Nephron progenitor cell (in vitro differentiated cells): ENCODE results near the gene MMS19.

ENCODE experiments used
- DNase-seq: peaks from one replicate; pipeline ENCODE4 v3.0.0; 2021
- H3K27ac Mint-ChIP-seq: 2 replicates; pipeline ENCODE4 v1.8.0; 2021; ENCODE audit warnings: mild to moderate bottlenecking, moderate library complexity, mixed read lengths
- H3K27me3 Mint-ChIP-seq: 2 replicates; pipeline ENCODE4 v1.8.0; 2021; ENCODE audit warnings: mild to moderate bottlenecking, low read depth, mixed read lengths; ENCODE audit not compliant: poor library complexity
- H3K36me3 Mint-ChIP-seq: 2 replicates; pipeline ENCODE4 v1.8.0; 2021; ENCODE audit warnings: low read depth, mixed read lengths
- H3K4me1 Mint-ChIP-seq: 2 replicates; pipeline ENCODE4 v1.8.0; 2021; ENCODE audit warnings: mixed read lengths
- H3K4me3 Mint-ChIP-seq: 2 replicates; pipeline ENCODE4 v1.8.0; 2021; ENCODE audit warnings: mild to moderate bottlenecking, moderate library complexity, mixed read lengths
- H3K9me3 Mint-ChIP-seq: 2 replicates; pipeline ENCODE4 v1.8.0; 2021; ENCODE audit warnings: mild to moderate bottlenecking, moderate library complexity, mixed read lengths
- TF ChIP-seq, protein P1 (sequence below): fragments of 200-600 bp; sonication (generic); IDR thresholded peaks from 2 replicates; pipeline ENCODE4 v1.5.0; 2021; ENCODE audit warnings: antibody characterized with exemption

The MMS19 gene, protein sequence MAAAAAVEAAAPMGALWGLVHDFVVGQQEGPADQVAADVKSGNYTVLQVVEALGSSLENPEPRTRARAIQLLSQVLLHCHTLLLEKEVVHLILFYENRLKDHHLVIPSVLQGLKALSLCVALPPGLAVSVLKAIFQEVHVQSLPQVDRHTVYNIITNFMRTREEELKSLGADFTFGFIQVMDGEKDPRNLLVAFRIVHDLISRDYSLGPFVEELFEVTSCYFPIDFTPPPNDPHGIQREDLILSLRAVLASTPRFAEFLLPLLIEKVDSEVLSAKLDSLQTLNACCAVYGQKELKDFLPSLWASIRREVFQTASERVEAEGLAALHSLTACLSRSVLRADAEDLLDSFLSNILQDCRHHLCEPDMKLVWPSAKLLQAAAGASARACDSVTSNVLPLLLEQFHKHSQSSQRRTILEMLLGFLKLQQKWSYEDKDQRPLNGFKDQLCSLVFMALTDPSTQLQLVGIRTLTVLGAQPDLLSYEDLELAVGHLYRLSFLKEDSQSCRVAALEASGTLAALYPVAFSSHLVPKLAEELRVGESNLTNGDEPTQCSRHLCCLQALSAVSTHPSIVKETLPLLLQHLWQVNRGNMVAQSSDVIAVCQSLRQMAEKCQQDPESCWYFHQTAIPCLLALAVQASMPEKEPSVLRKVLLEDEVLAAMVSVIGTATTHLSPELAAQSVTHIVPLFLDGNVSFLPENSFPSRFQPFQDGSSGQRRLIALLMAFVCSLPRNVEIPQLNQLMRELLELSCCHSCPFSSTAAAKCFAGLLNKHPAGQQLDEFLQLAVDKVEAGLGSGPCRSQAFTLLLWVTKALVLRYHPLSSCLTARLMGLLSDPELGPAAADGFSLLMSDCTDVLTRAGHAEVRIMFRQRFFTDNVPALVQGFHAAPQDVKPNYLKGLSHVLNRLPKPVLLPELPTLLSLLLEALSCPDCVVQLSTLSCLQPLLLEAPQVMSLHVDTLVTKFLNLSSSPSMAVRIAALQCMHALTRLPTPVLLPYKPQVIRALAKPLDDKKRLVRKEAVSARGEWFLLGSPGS

DNA sequence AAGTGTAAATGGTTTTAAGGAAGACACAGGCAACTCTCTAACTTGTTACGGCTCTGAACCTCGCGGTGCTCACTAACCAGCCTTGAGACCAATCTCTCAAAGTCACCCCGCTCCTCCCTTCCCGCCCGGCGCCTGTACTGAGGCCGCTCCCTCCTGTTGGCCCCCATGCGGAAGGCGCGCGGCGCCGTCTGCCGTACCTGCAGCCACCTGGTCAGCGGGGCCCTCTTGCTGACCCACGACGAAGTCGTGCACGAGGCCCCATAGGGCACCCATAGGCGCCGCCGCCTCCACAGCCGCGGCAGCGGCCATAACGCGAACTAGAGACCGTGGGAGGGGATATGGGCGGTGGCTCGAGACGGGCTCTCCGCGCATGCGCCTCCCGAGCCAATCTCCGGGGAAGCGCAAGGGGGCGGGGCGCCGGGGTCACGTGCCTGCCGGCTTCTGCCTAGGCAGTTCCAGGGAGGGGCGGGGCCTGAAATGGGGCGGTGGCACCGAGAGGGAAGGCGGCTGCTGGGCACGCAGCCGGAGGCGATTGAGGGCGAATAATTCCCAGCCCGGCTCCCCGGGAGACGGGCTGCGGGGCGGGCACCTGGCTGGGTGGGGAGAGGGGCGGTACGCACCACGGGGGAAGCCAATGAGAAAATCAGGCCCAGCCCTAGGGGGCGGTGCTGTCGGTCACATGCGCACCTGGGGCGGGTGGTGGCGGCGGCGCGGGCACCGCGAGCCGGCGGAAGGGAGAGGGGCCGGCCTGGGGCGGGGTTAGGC lies at the start of gene MMS19:
TSS of gene MMS19 (minus strand) at position 347 of the 765 bp plus-strand sequence. CDS start at position 309, 38 bp downstream.
- TF ChIP-seq, protein P1, sequence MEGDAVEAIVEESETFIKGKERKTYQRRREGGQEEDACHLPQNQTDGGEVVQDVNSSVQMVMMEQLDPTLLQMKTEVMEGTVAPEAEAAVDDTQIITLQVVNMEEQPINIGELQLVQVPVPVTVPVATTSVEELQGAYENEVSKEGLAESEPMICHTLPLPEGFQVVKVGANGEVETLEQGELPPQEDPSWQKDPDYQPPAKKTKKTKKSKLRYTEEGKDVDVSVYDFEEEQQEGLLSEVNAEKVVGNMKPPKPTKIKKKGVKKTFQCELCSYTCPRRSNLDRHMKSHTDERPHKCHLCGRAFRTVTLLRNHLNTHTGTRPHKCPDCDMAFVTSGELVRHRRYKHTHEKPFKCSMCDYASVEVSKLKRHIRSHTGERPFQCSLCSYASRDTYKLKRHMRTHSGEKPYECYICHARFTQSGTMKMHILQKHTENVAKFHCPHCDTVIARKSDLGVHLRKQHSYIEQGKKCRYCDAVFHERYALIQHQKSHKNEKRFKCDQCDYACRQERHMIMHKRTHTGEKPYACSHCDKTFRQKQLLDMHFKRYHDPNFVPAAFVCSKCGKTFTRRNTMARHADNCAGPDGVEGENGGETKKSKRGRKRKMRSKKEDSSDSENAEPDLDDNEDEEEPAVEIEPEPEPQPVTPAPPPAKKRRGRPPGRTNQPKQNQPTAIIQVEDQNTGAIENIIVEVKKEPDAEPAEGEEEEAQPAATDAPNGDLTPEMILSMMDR, result no peak
- H3K4me1 Mint-ChIP-seq, result peaks cover 70% of the 10 kb centered on the region
- H3K27ac Mint-ChIP-seq, result peak within 1 kb of the TSS; percentile 95
- no peaks in the 10 kb centered on the region for H3K9me3 Mint-ChIP-seq
- H3K4me3 Mint-ChIP-seq, result peak within 1 kb of the TSS; percentile 91
- DNase-seq, result peak; percentile 100
- H3K36me3 Mint-ChIP-seq, result peaks cover 5% of the 10 kb centered on the region
- H3K27me3 Mint-ChIP-seq, result peaks cover 31% of the 10 kb centered on the region

DNA sequence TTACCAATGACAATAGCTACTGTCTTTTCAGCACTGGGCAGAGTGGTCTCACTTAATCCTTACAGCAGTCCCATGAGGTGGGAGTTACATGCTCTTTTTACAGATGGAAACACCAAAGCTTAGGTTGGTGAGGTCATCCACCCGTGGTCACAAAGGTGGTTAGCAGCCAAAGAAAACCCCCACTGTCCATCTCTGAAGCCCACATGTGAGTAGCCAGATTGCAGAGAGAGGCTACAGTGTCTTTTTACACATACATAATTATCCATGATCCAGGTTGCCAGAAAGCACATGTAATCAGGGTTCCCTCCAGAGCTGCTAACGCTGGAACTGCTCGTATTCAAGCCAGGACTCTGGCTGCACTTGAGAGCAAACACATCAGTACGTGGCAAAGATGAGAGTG lies 49.7 kb upstream of the MMS19 start:
- Mint-ChIP-seq H3K4me1 (peaks cover 84% of the 10 kb centered on the region), H3K27me3 (peaks cover 5% of the 10 kb centered on the region), H3K36me3 (no peaks in the 10 kb centered on the region), H3K9me3 (no peaks in the 10 kb centered on the region), H3K4me3 (no peak overlapping the region), H3K27ac (peak overlapping the region; percentile 91)
- DNase-seq, result no peak
- TF ChIP-seq, protein P1, result no peak

DNA sequence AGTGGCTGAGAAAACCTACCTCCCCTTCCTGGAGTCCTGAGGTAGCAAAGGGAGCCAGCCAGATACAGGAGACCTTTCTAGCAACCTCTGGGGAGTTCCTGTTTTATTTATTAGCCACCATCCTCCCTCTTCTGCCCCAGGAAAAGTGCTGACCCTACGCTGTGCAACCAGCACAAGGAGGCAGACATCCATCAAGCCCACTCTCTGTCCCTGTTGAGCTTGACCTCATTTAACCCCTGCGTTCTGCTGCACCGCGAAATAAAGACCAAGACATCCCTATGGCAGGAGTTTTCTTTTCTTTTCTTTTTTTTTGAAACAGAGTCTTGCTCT lies 49.0 kb upstream of the MMS19 start:
- Mint-ChIP-seq H3K36me3 (no peaks in the 10 kb centered on the region), H3K4me1 (peaks cover 91% of the 10 kb centered on the region), H3K4me3 (no peak overlapping the region), H3K27me3 (peaks cover 5% of the 10 kb centered on the region), H3K9me3 (no peaks in the 10 kb centered on the region), H3K27ac (peak overlapping the region; percentile 93)
- no peak for DNase-seq
- TF ChIP-seq, protein P1, result no peak

DNA sequence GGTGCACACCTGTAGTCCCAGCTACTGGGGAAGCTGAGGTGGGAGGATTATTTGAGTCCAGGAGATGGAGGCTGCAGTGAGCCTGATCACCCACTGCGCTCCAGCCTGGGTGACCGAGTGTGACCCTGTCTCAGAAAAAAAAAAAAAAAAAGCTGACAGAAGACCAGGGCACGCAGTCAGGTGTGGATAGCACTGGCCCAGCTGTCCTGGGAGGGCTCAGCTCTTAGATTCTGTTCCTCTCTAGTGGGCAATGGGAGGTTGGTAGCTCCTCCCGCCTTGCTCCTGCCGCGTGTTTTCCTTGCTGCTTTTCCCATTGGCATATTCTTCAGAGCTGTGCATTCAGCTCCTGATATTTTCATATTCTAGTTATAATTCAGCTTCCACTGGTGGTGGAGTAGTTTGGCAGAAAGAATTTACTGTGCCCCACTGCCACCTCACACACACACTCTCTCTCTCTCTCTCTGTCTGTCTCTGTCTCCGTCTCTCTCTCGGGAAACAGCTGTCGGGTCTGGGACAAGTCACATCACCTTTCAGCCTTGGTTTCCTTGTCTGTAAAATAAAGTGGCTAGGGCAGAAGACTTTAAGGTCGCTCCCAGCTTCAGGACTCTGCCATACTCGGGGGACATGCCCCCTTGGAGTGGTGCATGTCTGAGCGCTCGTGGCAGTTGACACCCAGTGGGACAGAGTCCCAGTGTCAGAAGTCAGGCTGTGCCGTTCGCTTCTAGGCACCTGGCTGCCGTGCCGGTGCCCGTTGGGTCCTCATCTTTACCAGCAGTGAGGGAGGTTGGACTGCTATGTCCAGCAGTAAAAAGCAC lies 48.4 kb upstream of the MMS19 start:
- peaks cover 95% of the 10 kb centered on the region for H3K4me1 Mint-ChIP-seq
- DNase-seq, result no peak
- H3K36me3 Mint-ChIP-seq, result no peaks in the 10 kb centered on the region
- peak overlapping the region; percentile 93 for H3K27ac Mint-ChIP-seq
- TF ChIP-seq, protein P1, result no peak
- no peaks in the 10 kb centered on the region for H3K9me3 Mint-ChIP-seq
- peak overlapping the region; percentile 11 for H3K4me3 Mint-ChIP-seq
- peaks cover 5% of the 10 kb centered on the region for H3K27me3 Mint-ChIP-seq

DNA sequence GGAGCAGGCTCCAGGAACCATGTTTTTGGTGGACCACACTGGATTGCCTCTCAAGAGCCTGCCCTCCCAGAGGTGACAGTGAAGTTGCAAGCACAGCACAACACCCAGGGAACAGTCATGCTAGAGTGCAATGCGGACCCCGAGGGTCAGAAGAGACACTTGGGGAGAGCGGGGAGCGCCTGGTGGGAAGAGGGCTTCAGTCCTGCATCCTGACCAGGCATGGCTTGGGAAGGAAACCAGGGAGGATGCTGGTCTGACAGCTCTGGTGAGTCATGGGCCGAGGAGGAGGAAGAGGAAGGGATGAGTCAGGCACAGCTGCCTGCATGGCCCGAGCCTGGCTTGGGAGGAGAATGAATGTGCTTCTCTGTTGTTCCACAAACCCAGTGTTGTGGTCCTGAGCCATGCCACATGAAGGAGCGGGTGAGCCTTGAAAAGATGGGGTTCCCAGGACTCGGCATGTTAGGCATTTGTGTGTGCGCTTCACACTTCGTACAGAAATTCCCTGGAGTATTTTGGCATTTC lies 44.9 kb upstream of the MMS19 start:
- DNase-seq, result no peak
- Mint-ChIP-seq H3K9me3 (no peaks in the 10 kb centered on the region), H3K4me1 (peaks cover 90% of the 10 kb centered on the region), H3K27ac (peak overlapping the region; percentile 56), H3K27me3 (peaks cover 5% of the 10 kb centered on the region), H3K4me3 (peak overlapping the region; percentile 54), H3K36me3 (no peaks in the 10 kb centered on the region)
- TF ChIP-seq, protein P1, result no peak
